Left colon (tissue), 2 donors: ENCODE measurements around the gene SGSM1. TPM values are rescaled to one million over a fixed set of nuclear protein-coding genes. Genes with fewer than 3 reads are reported as not detected.
"Not testable (repeated sequence)": the region's sequence is repeated elsewhere in the genome, so short reads cannot be mapped to it uniquely, and the experiment has no call there.

ENCODE experiments used
- ATAC-seq: fragments of 200-7000 bp; cut with Tn5 transposase; one replicate; pipeline ENCODE4 v1.9.1; 2020; ENCODE audit warnings: mild to moderate bottlenecking, moderate library complexity
- DNase-seq, 2 donors: peaks; one replicate each; pipeline ENCODE4 v3.0.0-alpha.2; 2020
- intact Hi-C, 2 donors: fragments of 100-400 bp; cut with DNase I in 1 of 2; cut with micrococcal nuclease in 1 of 2; formaldehyde crosslinking; loops; one replicate each; pipeline versions ENCODE4 v1.11.2 to v1.14.0; 2022; cut with DNase I, micrococcal nuclease
- total RNA-seq, 2 donors: library from RNA; stranded (reverse); fragmentation: NEBNext Ultra II Directional; extraction: Animal tissue kit (Norgen Biotek cat#: 25700); gene quantifications; one replicate each; pipeline ENCODE4 v1.2.1, GENCODE V29; 2021
- donor health status: DM: no; HTN: no; CAD: no.
- donor health status: DM: yes; HTN: yes; CAD: no.

SGSM1 gene
- total RNA-seq, 2 donors from 2014 or later: 2.1 to 4.1 TPM

DNA sequence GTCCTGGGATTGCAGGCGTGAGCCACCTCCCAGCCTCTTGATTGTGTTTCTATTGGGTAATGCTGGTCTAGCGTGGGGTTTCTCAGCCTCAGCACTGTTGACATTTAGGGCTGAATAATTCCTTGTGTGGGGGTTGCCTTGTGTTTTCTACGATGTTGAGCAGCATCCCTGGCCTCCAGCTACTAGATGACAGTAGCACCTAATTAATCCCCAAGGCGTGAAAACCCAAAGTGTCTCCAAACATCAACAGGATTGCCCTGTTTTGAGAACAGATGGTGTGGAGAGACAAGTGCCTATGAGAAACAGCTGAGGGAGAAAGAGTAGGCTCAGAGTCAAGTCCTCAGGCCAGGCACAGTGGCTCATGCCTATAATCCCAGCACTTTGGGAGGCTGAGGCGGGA is 67.2 kb downstream of the SGSM1 start:
- ATAC-seq (no peak), DNase-seq (no peak)
- intact Hi-C loops: no loop called here

DNA sequence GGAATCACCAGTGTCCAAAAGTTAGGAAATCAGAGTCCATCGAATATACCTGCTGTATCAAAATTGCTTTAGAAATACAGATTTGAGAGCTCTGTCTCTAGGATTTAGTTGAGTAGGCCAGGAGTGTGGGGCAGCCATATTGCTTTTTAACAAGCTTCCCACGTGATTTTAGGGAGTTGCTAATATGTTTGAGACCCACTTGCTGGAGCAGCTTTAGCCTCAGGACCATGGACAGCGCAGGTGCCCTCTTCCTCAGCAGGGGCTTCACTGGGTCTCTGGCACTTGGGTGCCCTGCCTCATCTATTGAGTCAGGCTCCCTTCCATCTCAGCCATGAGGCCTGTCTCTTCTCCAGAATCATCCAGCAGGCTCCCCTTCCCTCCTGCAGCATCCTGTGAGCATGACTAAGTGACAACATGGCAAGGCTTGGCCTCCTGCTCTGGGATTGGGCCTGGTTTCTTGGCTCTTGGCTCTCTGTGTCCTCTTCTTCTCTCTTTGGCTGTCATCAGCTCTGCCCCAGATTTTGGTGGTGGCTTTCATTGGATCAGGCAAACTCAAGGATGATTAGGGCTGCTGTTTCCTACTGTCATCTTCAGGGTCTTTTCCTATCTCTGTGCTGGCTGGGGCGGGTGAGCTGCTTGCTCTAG is 70.0 kb downstream of the SGSM1 start:
- ATAC-seq: no peak
- peak in 1 of 2 donors; percentile 18 for DNase-seq
- intact Hi-C loops: no loop called here

- ATAC-seq (no peak), DNase-seq (no peak)
- intact Hi-C loops: no loop called here
Measured at GRCh38 chr22:24876700-24877099, 70.7 kb downstream of the SGSM1 start.

DNA sequence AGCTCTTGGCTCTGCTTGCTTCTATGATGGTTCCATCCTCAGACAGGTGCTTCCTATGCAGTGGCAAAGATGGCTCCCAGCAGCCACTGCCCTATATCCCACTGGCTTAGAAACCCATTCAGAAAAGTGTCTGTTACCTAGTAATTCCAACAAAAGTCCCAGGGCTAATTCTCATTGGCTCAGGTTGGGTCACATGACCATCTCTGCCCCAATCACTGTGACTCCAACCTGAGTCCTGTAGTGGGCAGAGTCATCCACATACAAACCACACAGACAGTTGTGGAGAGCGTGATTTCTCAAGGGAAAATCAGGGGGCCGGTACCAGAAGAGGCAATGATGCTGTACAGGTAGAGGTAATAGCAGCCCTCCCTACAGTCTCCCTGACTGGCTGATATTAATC is 73.0 kb downstream of the SGSM1 start:
- intact Hi-C loops: no loop called here
- DNase-seq (no peak), ATAC-seq (no peak)

GRCh38 chr22:24883432-24883831 is 77.4 kb downstream of the SGSM1 start:
- no peak for DNase-seq
- no peak for ATAC-seq
- intact Hi-C loops: no loop called here

- DNase-seq (no peak), ATAC-seq (no peak)
- intact Hi-C loops: no loop called here
Measured at GRCh38 chr22:24887260-24887659, 81.2 kb downstream of the SGSM1 start.

GRCh38 chr22:24893341-24894070 is 87.5 kb downstream of the SGSM1 start:
- DNase-seq (peak in 1 of 2 donors; percentile 12), ATAC-seq (no peak)
- intact Hi-C loops: no loop called here

- DNase-seq (peak; percentile 82 to 93), ATAC-seq (peak; percentile 93)
- intact Hi-C loops: no loop called here
Measured at GRCh38 chr22:24894220-24894975, 88.4 kb downstream of the SGSM1 start.

- DNase-seq (peak; percentile 86 to 87), ATAC-seq (peak; percentile 79)
- intact Hi-C loops: no loop called here
Measured at GRCh38 chr22:24894998-24895397, 89.0 kb downstream of the SGSM1 start.

- ATAC-seq: peak; percentile 64
- intact Hi-C loops: no loop called here
- DNase-seq: no peak
Measured at GRCh38 chr22:24901448-24901847, 95.4 kb downstream of the SGSM1 start.

GRCh38 chr22:24905909-24906308 is 99.9 kb downstream of the SGSM1 start:
- ATAC-seq (no peak), DNase-seq (no peak)
- intact Hi-C loops: no loop called here

DNA sequence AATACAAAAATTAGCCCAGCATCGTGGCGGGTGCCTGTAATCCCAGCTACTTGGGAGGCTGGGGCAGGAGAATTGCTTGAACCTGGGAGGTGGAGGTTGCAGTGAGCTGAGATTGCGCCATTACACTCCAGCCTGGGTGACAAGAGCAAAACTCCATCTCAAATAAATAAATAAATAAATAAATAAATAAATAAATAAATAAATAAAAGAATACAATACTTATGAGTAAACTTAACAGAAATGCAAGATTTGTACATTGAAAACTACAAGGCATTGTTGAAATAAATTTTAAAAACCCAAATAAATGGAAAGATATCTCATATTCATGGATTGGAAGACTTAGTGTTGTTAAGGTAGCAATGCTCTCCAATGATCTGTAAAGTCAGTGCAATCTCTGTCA is 101.1 kb downstream of the SGSM1 start:
- ATAC-seq, intact Hi-C loops, DNase-seq: not testable (repeated sequence)

DNA sequence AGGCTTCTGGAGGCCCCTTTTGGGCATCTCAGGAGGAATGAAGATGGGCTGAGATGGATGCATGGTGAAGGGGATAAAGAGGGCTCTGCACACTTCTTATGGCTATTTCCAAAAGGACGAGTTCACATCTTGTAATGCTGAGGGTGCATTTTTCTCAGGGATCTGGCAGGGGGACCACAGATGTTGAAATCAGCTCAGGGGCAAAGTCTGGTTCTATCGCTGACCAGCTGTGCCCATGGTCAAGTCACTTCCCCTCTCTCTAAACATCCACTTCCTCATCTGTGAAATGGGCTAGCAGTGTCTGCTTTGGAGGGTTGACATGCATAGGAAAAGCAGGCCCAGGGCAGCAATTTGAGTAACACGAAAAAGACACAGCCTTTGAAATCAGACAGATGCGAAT is 114.0 kb downstream of the SGSM1 start:
- DNase-seq: no peak
- intact Hi-C loops: no loop called here
- ATAC-seq: no peak

DNA sequence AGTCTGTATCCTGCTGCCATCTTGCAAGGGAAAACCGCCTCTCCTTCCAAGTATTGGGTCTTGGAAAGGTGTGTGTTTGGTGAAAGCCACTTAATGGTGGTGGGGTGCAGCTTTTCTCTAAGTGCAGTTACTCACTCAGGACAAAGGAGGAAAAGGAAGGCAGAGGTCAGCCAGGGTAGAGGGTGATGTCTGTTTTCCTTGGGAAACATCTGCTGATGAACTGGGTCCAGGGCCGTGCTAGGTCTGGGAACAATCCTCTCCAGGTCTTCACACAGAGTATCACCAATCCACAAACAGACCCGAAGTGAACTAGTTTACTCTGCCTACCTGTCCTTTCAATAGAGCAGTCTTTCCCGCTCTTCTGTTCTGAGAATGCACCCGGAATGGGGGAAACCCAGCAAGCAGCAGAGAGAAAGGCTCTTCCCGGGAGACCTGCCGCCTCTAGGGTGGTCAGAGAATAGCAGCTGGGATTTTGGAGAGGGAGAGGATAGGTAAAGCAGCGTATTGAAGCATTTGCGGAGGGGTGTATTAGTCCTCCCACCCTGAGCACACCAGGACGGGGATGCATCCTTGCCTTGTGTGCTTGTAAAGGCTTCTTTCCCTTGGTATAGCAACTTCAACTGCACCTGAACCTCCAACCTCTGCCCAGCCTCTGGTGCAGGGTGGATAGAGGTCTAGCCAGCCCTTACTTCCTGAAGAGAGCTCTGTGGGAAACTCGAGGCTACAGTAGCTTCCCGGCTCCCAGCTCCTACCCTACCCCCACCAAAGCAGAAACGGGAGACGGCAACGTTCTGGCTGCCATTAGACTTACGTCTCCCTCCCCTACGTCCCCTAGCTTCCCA is 119.8 kb downstream of the SGSM1 start:
- DNase-seq (no peak), ATAC-seq (no peak)
- intact Hi-C loops: no loop called here

DNA sequence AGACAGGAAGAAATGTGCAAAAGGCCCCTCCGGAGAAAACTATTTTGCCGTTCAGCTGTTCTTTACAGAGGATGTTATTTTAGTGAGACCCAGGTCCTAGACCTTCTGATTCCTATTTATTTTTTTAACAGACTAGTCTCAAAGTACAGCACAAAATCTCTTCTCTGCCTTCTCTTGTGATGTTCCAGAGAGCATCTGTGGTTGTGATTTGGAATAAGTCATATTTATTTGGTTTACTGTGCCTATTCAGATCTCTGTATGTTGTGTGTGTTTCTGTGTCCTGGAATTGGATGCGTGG is 120.4 kb downstream of the SGSM1 start:
- ATAC-seq: no peak
- DNase-seq: no peak
- intact Hi-C loops: no loop called here

- intact Hi-C loops: no loop called here
- ATAC-seq (peak; percentile 74), DNase-seq (no peak)
Measured at GRCh38 chr22:24926849-24927579, 121.0 kb downstream of the SGSM1 start.

GRCh38 chr22:24928322-24928721 is 122.3 kb downstream of the SGSM1 start:
- ATAC-seq (peak; percentile 80), DNase-seq (no peak)
- intact Hi-C loops: no loop called here

DNA sequence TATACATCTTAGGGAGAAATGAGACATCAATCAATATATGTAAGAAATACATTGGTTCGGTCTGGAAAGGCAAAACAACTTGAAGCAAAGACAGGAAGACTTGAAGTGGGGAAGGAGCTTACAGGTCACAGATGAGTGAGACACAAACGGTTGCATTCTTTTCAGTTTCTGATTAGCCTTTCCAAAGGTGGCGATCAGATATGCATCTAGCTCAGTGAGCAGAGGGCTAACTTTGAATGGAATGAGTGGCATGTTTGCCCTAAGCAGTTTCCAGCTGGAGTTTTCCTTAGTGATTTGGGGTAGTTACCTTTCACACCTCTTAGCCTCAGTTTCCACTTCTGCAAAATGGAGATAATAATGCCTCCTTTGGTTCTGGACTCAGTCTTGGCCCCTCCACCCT is 124.7 kb downstream of the SGSM1 start:
- ATAC-seq: no peak
- intact Hi-C loops: no loop called here
- DNase-seq: no peak
